Fibroblast of lung (primary cell): ENCODE data around the gene ALDH3A1.

ENCODE experiments used
- CTCF ChIP-seq, 2 donors: IDR thresholded peaks in 1 of 2; conservative IDR thresholded peaks in 1 of 2; 1 replicate in 1 of 2; 2 replicates in 1 of 2; pipeline ENCODE4 v1.5.1; 2011 to 2012; ENCODE audit warnings: low read length in 2 of 2, control low read depth in 1 of 2, inconsistent platforms in 1 of 2, low read depth in 1 of 2, mild to moderate bottlenecking in 1 of 2
- EZH2 ChIP-seq: IDR thresholded peaks from 2 replicates; pipeline ENCODE4 v1.5.1; 2012; ENCODE audit warnings: low read length, control low read depth, mild to moderate bottlenecking; ENCODE audit errors: missing control alignments

- no peak for TF ChIP-seq CTCF (conservative IDR thresholded peaks at IDR 0.05 in 1 of 2, IDR thresholded peaks at IDR 0.05 in 1 of 2; ENCODE audit: low read depth in 1 of 2, low read length in 2 of 2)
- TF ChIP-seq EZH2 = no peak
Observed at GRCh38 chr17:19702217-19702641, 45.9 kb downstream of the ALDH3A1 start.
